GM12891 (cell line): ENCODE results near the gene PBLD.

Source experiments
- DNase-seq: peaks from one replicate; pipeline ENCODE4 v3.0.0; 2011; ENCODE audit warnings: low spot score; ENCODE audit not compliant: insufficient read length
- FAIRE-seq: peaks from 2 replicates; lab custom pipeline; 2011; peaks lifted over from hg19 to GRCh38; lab: Jason Lieb, UNC
- PAX5 ChIP-seq: IDR thresholded peaks from 2 replicates; pipeline ENCODE4 v1.6.1; 2011; ENCODE audit warnings: low read length, moderate library complexity, mild to moderate bottlenecking; ENCODE audit not compliant: insufficient read depth, severe bottlenecking
- POLR2A ChIP-seq: IDR thresholded peaks from 2 replicates; pipeline ENCODE4 v1.6.1; 2011; ENCODE audit warnings: low read depth, low read length, control low read depth
- POLR2AphosphoS5 ChIP-seq: IDR thresholded peaks from 2 replicates; pipeline ENCODE4 v1.6.1; 2011; ENCODE audit warnings: low read depth, low read length, control low read depth
- POU2F2 ChIP-seq: IDR thresholded peaks from 2 replicates; pipeline ENCODE4 v1.6.1; 2011; ENCODE audit warnings: low read depth, mild to moderate bottlenecking, control low read depth, low read length, moderate library complexity
- SPI1 ChIP-seq: IDR thresholded peaks from 2 replicates; pipeline ENCODE4 v1.6.1; 2011; ENCODE audit warnings: low read depth, low read length, control low read depth
- TAF1 ChIP-seq: IDR thresholded peaks from 2 replicates; pipeline ENCODE4 v1.6.1; 2011; ENCODE audit warnings: low read depth, low read length, control low read depth

The PBLD gene

DNA sequence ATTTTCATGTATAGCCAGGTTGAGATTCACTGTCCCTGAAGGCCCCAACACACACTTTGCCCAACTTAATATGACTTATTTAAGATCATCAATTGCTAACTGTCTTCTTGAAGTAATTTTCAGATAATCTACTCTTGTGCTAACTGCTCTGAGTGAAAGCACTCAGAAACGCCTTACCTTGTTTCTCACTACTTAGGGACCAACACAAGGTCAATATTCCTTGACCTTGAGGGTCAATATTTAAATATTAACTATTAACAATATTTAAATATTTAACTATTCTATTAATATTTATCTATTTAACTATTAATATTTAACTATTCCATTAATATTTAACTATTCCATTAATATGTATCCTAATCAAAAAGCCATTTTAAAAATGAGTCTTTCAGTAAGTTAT lies 26.9 kb downstream of the PBLD start:
- no peak for TF ChIP-seq PAX5
- TF ChIP-seq POLR2AphosphoS5: no peak
- no peak for TF ChIP-seq POU2F2
- no peak for TF ChIP-seq SPI1
- TF ChIP-seq TAF1: no peak
- no peak for TF ChIP-seq POLR2A
- FAIRE-seq: no peak
- DNase-seq: no peak

GRCh38 chr10:68303849-68304412 lies 28.8 kb downstream of the PBLD start:
- DNase-seq: no peak
- TF ChIP-seq PAX5 (no peak), TAF1 (no peak), POU2F2 (no peak), POLR2AphosphoS5 (no peak), POLR2A (no peak), SPI1 (no peak)
- no peak for FAIRE-seq

GRCh38 chr10:68302871-68303270 lies 29.9 kb downstream of the PBLD start:
- no peak for TF ChIP-seq POU2F2
- TF ChIP-seq SPI1: no peak
- no peak for TF ChIP-seq PAX5
- no peak for TF ChIP-seq POLR2AphosphoS5
- no peak for TF ChIP-seq POLR2A
- no peak for TF ChIP-seq TAF1
- FAIRE-seq (no peak), DNase-seq (no peak)

GRCh38 chr10:68302503-68302823 lies 30.3 kb downstream of the PBLD start:
- DNase-seq: no peak
- TF ChIP-seq POLR2AphosphoS5: no peak
- TF ChIP-seq SPI1: no peak
- TF ChIP-seq TAF1: no peak
- TF ChIP-seq POU2F2: no peak
- TF ChIP-seq POLR2A: no peak
- TF ChIP-seq PAX5: no peak
- no peak for FAIRE-seq

GRCh38 chr10:68301790-68302502 lies 30.8 kb downstream of the PBLD start:
- TF ChIP-seq PAX5 (no peak), POLR2AphosphoS5 (no peak), POLR2A (no peak), SPI1 (no peak), TAF1 (no peak), POU2F2 (no peak)
- FAIRE-seq (peak; percentile 92), DNase-seq (no peak)

DNA sequence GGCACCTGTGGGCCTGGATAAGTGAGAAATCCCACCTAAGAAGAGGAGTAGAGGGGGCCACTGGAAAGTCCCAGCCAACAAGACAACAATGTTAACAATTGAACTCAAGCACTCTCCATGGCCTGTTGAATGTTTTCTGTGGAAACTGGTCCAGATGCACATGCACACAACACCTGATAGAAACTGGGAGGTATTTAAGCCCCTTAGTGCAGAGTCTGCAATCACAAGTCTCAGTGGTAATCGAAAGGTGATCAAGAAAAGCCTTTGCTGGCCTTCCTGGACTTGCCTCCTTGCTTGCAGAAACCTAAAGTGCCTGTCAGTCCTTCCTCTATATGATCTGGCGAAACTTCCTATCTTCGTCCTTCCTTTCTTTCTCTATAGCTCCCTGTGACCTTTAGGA lies 31.4 kb downstream of the PBLD start:
- DNase-seq (no peak), FAIRE-seq (no peak)
- TF ChIP-seq SPI1: no peak
- no peak for TF ChIP-seq POLR2A
- TF ChIP-seq PAX5: no peak
- no peak for TF ChIP-seq POLR2AphosphoS5
- TF ChIP-seq POU2F2: no peak
- no peak for TF ChIP-seq TAF1

DNA sequence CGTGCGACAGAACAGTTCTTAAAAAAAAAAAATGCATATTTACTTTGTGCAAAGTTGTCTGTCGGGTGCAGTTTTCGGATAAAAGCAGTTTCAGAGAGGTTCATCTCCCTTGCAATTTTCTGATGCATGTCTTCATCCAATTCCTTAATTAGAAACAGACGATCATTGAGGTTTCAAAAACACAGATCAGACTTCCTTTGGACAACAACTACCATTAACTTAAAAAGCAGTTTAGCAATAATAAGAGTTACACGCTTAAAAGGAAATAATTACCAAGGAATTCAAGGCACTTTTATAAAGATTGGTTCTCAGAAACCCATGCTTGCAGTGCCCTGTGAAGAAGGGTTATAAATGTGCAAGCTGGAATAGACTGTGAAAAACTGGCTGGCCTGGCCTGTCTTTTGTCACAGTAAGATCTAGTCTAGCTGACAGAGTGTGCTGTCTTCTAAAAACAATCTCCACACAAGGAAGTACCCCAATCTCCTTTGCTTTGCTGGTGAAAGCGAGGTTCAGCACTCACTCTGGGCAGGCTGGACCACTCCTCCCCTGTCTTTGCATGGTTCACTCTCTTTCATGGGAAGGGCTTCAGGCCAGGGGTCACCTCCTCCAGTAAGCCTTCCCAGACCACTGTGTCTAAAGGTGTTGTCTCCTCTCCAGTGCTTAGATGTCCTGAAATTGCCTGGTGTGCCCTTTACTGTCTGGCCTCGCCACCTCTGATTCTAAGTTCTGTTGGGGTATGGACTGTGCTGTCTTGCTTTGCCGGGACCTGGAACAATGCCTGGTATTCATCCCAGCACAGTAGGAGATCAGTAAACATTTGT lies 35.7 kb downstream of the PBLD start:
- TF ChIP-seq POLR2A: no peak
- TF ChIP-seq POLR2AphosphoS5: no peak
- no peak for TF ChIP-seq SPI1
- TF ChIP-seq POU2F2: no peak
- no peak for TF ChIP-seq PAX5
- TF ChIP-seq TAF1: no peak
- DNase-seq: no peak
- FAIRE-seq: no peak

GRCh38 chr10:68290736-68291135 lies 42.0 kb downstream of the PBLD start:
- DNase-seq (no peak), FAIRE-seq (no peak)
- TF ChIP-seq PAX5 (no peak), SPI1 (no peak), POLR2A (no peak)

GRCh38 chr10:68288717-68289116 lies 44.0 kb downstream of the PBLD start:
- no peak for FAIRE-seq

More at GRCh38 chr10:68288717-68289116, 44.0 kb downstream of the PBLD start:
- TF ChIP-seq POLR2A (no peak), SPI1 (no peak), POU2F2 (no peak), POLR2AphosphoS5 (no peak)
- no peak for DNase-seq
